Measurements from ENCODE around the gene PNMA1. TPM values are rescaled to one million over a fixed set of nuclear protein-coding genes. Genes with fewer than 3 reads are reported as not detected.

Gene PNMA1
- total and polyA plus RNA-seq, 2 donors (not counting 1 experiment from before 2014, with no cell fraction given) = 9.5 to 31.6 TPM

DNA sequence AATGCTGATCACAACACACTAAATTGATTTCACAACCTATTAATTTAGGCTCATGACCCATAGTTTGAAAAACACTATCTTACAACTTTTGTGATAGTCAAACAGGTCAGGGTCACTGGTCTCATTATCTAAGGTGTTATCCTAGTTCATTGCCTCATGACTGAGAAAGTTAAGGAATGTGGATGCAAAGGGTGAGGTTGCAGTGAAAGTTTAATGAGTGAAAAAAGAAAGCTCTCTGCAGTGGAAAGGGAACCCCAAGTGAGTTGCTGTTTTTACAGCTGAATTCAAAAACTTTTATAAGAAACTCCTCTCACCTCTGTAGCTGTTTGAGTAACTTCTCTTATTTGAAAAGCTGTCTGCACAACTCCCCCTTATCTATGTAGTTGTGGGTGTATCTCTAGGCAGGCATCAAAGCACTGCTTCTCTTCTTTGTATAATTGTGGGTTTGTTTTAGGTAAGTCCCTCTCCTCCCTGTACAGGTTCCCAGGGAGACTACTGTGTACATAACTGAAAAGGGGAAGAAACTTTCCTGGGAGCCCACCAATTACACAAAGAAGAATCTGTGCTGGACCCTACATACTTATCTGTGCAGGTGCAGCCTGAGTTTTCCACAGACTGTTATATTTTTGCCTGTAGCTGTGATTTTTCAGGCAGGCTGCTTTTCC, 50.5 kb downstream of the PNMA1 start:
- Histone ChIP-seq H3K9me3 (ENCODE audit: control extremely low read depth in 1 of 3, control insufficient read depth in 2 of 3, insufficient read depth in 1 of 3, low read length in 2 of 3) (no peaks in the 10 kb centered on the region), H3K4me3 (ENCODE audit: control extremely low read depth in 1 of 5, extremely low read depth in 1 of 5, insufficient read depth in 1 of 5, low read depth in 2 of 5, low read length in 4 of 5) (no peak overlapping the region), H2AFZ (ENCODE audit: insufficient read depth, low read depth, low read length, poor library complexity, severe bottlenecking) (no peak overlapping the region), H3K4me2 (replicated peaks; ENCODE audit: low read depth, low read length, poor library complexity, severe bottlenecking) (no peak overlapping the region), H3K36me3 (replicated peaks in 1 of 2; ENCODE audit: control extremely low read depth in 1 of 2, control insufficient read depth in 1 of 2, extremely low read depth in 1 of 2, insufficient read depth in 2 of 2, low read length in 1 of 2) (no peaks in the 10 kb centered on the region), H3K79me2 (ENCODE audit: control insufficient read depth, insufficient read depth, low read length) (no peaks in the 10 kb centered on the region), H3K27me3 (replicated peaks in 1 of 4; ENCODE audit: control extremely low read depth in 1 of 4, control insufficient read depth in 3 of 4, insufficient read depth in 4 of 4, low read length in 3 of 4) (no peaks in the 10 kb centered on the region), H3K27ac (ENCODE audit: low read length in 2 of 2) (no peak overlapping the region), H3K4me1 (ENCODE audit: control insufficient read depth in 2 of 2, insufficient read depth in 2 of 2, low read length in 2 of 2) (no peaks in the 10 kb centered on the region), H4K20me1 (ENCODE audit: control insufficient read depth, insufficient read depth, low read length, poor library complexity, severe bottlenecking) (no peaks in the 10 kb centered on the region), H3K9ac (ENCODE audit: low read length) (no peak overlapping the region)
- no peak overlapping the region for H3K27ac Mint-ChIP-seq
- no peak for ATAC-seq (ENCODE audit: low read depth)
- POLR2A ChIA-PET = no interaction called here
- CTCF ChIA-PET = interaction anchor here (0.7 kb wide), 1 partner anchor 222 kb away, joined by 4 read pairs; no protein-coding TSS in a partner anchor
- H3K4me1 Mint-ChIP-seq = no peaks in the 10 kb centered on the region
- TF ChIP-seq EZH2 (IDR thresholded peaks at IDR 0.05; ENCODE audit: borderline replicate concordance, insufficient read depth, low read depth, low read length, poor library complexity, severe bottlenecking) = no peak
- H3K9me3 Mint-ChIP-seq (ENCODE audit: insufficient read depth) = no peaks in the 10 kb centered on the region
- intact Hi-C loops (cut with micrococcal nuclease) = no loop called here
- H3K27me3 Mint-ChIP-seq = no peaks in the 10 kb centered on the region
- no peak overlapping the region for H3K4me3 Mint-ChIP-seq
- no peak for DNase-seq

DNA sequence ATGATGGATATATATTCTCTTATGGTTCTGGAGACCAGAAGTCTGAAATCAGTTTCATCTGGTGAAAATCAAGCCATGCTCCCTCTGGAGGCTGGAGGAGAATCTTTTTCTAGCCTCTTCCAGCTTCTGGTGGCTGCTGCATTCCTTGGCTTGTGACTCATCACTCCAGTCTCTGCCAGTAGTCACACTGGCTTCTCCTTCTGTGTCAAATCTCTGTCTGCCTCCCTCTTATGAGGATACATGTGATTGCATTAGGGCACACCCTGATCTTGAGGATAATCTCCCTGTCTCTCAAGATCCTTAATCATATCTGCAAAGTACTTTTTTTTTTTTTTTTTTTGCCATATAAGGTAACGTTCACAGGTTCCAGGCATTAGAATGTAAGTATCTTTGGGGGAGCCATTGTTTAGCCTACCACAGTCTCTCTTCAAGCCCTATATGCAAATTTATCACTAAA, 51.7 kb downstream of the PNMA1 start:
- Histone ChIP-seq H3K4me2 (replicated peaks; ENCODE audit: low read depth, low read length, poor library complexity, severe bottlenecking) (no peak overlapping the region), H3K27ac (ENCODE audit: low read length in 2 of 2) (no peak overlapping the region), H4K20me1 (ENCODE audit: control insufficient read depth, insufficient read depth, low read length, poor library complexity, severe bottlenecking) (no peaks in the 10 kb centered on the region), H3K9ac (ENCODE audit: low read length) (no peak overlapping the region), H3K4me1 (ENCODE audit: control insufficient read depth in 2 of 2, insufficient read depth in 2 of 2, low read length in 2 of 2) (no peaks in the 10 kb centered on the region), H3K27me3 (replicated peaks in 1 of 4; ENCODE audit: control extremely low read depth in 1 of 4, control insufficient read depth in 3 of 4, insufficient read depth in 4 of 4, low read length in 3 of 4) (no peaks in the 10 kb centered on the region), H3K79me2 (ENCODE audit: control insufficient read depth, insufficient read depth, low read length) (no peaks in the 10 kb centered on the region), H3K4me3 (ENCODE audit: control extremely low read depth in 1 of 5, extremely low read depth in 1 of 5, insufficient read depth in 1 of 5, low read depth in 2 of 5, low read length in 4 of 5) (no peak overlapping the region), H3K36me3 (replicated peaks in 1 of 2; ENCODE audit: control extremely low read depth in 1 of 2, control insufficient read depth in 1 of 2, extremely low read depth in 1 of 2, insufficient read depth in 2 of 2, low read length in 1 of 2) (no peaks in the 10 kb centered on the region), H3K9me3 (ENCODE audit: control extremely low read depth in 1 of 3, control insufficient read depth in 2 of 3, insufficient read depth in 1 of 3, low read length in 2 of 3) (no peaks in the 10 kb centered on the region), H2AFZ (ENCODE audit: insufficient read depth, low read depth, low read length, poor library complexity, severe bottlenecking) (no peak overlapping the region)
- WGBS (ENCODE audit: insufficient coverage) = no CpG with 5 or more reads among the region's 1 CpG
- Mint-ChIP-seq H3K4me1 (no peaks in the 10 kb centered on the region), H3K9me3 (ENCODE audit: insufficient read depth) (no peaks in the 10 kb centered on the region), H3K27me3 (no peaks in the 10 kb centered on the region), H3K4me3 (no peak overlapping the region), H3K27ac (no peak overlapping the region)
- intact Hi-C loops (cut with micrococcal nuclease) = no loop called here
- no peak for TF ChIP-seq EZH2 (IDR thresholded peaks at IDR 0.05; ENCODE audit: borderline replicate concordance, insufficient read depth, low read depth, low read length, poor library complexity, severe bottlenecking)
- no peak for TF ChIP-seq CTCF (IDR thresholded peaks at IDR 0.05)
- ChIA-PET POLR2A (no interaction called here), CTCF (interaction anchor here (0.7 kb wide), 1 partner anchor 50 kb away, joined by 3 read pairs; no protein-coding TSS in a partner anchor)
- ATAC-seq (ENCODE audit: low read depth) = no peak
- no peak for DNase-seq
